H7 (cell line): ENCODE data around the gene ASIC1. TPM values are rescaled to one million over a fixed set of nuclear protein-coding genes. Genes with fewer than 3 reads are reported as not detected.

ENCODE experiments used
- DNase-seq: peaks from one replicate; pipeline ENCODE4 v3.0.0; 2012
- H3K27me3 ChIP-seq: 2 replicates; pipeline ENCODE4 v1.6.0; 2011; ENCODE audit warnings: mild to moderate bottlenecking, low read length; ENCODE audit not compliant: control insufficient read depth, insufficient read depth
- H3K36me3 ChIP-seq: replicated peaks from 2 replicates; pipeline ENCODE4 v1.5.1; 2011; ENCODE audit warnings: low read length; ENCODE audit not compliant: control insufficient read depth, insufficient read depth
- H3K4me3 ChIP-seq: 2 replicates; pipeline ENCODE4 v1.5.1; 2011; ENCODE audit warnings: low read depth, mild to moderate bottlenecking, control low read depth, low read length, moderate library complexity; ENCODE audit not compliant: insufficient read depth
- total RNA-seq: library from RNA; depleted of rRNA; stranded (reverse); fragments of >200 nt; shearing (Covaris generic); gene quantifications from 2 replicates; pipeline ENCODE4 v1.2.3, GENCODE V29; 2014

ASIC1 gene
- total RNA-seq, 1 experiment from 2014 or later, result 1.2 TPM

- no peak overlapping the region for H3K4me3 ChIP-seq
- peak; percentile 52 for DNase-seq
- no peaks in the 10 kb centered on the region for H3K27me3 ChIP-seq
- no peaks in the 10 kb centered on the region for H3K36me3 ChIP-seq
These were observed 52.8 kb downstream of the ASIC1 start for GRCh38 chr12:50110127-50110761.

- Histone ChIP-seq H3K27me3 (no peaks in the 10 kb centered on the region), H3K4me3 (peak overlapping the region; percentile 43), H3K36me3 (no peaks in the 10 kb centered on the region)
- DNase-seq, result peak; percentile 71
These were observed 53.5 kb downstream of the ASIC1 start for GRCh38 chr12:50110762-50111351.

- Histone ChIP-seq H3K27me3 (no peaks in the 10 kb centered on the region), H3K36me3 (no peaks in the 10 kb centered on the region), H3K4me3 (peak overlapping the region; percentile 43)
- DNase-seq, result no peak
These were observed 53.9 kb downstream of the ASIC1 start for GRCh38 chr12:50111395-50111692.

DNA sequence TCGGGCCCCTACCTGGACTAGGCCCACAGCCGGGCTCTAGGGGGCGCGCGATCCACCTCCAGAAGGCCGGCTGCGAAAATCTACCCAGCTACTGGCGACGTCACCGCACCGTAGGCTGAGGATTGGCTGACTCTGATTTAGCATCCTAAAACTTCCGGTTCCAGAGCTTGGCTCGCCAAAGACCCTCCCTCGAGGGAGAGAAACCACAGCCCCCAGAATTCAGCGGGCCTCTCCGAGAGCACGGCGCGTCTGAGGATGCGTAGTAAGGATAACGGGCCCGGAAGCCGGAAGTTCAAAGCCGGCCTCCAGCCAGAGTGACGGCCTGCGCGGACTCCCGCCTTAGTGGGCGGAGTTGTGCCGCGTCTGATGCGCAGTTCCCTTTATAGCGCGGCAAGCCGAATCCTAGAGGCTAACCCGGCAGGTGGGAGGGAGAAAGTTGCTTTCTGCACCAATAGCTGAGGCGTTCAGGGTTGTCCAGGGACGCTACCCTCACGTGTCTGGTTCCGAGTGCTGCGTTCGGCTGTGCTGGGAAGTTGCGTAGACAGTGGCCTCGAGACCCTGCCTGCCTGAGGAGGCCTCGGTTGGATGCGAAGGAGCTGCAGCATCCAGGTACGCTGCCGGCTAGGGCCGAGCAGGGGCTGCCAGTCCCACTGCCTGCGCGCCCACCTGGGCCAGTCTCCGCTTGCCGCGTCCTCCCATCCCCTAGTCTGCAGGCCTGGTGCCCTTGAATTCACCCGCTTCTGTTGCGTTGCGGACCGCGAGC is 54.5 kb downstream of the ASIC1 start, which contains the start of gene COX14:
COX14 (plus strand) TSS at position 544 of the 763 bp plus-strand sequence. CDS start 7,808 bp downstream, outside the sequence.
- H3K4me3 ChIP-seq, result peak within 1 kb of the TSS; percentile 99
- H3K36me3 ChIP-seq, result no peaks in the 10 kb centered on the region
- H3K27me3 ChIP-seq, result no peaks in the 10 kb centered on the region
- DNase-seq, result peak; percentile 97

DNA sequence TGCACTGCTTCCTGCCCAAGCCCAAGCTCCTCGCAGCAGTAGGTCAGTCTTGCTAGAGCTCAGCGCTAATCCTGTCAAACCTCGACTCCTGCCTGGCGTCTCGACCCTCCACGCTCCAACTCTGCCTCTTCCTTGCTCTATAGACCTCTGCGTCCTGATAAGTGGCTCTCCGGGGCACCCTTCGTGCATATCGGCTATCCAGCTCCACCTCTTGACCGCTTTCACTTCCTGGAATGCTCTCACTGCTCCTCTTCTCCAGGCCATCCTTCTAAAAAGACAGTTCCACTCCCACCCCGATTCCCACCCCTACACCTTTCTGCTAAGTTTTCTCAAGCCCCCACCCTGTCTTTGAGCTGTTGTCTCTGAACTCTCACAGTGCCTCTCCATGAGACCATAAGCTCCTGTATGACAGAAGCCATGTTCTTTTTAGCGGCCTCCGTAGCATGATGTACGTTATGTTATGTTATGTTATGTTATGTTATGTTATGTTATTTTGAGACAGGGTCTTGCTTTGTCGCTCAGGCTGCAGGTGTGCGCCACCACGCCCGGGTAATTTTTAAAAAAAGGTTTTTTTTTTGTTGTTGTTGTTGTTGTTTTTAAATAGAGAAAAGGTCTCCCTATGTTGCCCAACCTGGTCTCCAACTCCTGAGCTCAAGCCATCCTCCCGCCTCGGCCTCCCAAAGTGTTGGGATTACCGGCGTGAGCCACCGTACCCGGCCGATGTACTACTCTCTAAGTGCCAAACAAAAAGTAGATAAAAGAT is 55.2 kb downstream of the ASIC1 start:
- DNase-seq, result no peak
- H3K4me3 ChIP-seq, result peak overlapping the region; percentile 99

GRCh38 chr12:50117057-50117622 is 59.7 kb downstream of the ASIC1 start:
- no peak for DNase-seq
- no peaks in the 10 kb centered on the region for H3K27me3 ChIP-seq
- H3K36me3 ChIP-seq, result no peaks in the 10 kb centered on the region; the same call in 1 of the 2 replicates
- no peak overlapping the region for H3K4me3 ChIP-seq

More for the DNA sequence above, 55.2 kb downstream of the ASIC1 start:
- no peaks in the 10 kb centered on the region for H3K27me3 ChIP-seq
- H3K36me3 ChIP-seq, result no peaks in the 10 kb centered on the region

GRCh38 chr12:50119387-50119786 is 62.0 kb downstream of the ASIC1 start:
- H3K36me3 ChIP-seq, result no peaks in the 10 kb centered on the region; the same call in none of the 2 replicates
- H3K27me3 ChIP-seq, result no peaks in the 10 kb centered on the region
- DNase-seq, result no peak
- no peak overlapping the region for H3K4me3 ChIP-seq

GRCh38 chr12:50120521-50120920 is 63.1 kb downstream of the ASIC1 start:
- no peak overlapping the region for H3K4me3 ChIP-seq
- H3K36me3 ChIP-seq, result no peaks in the 10 kb centered on the region; the same call in none of the 2 replicates
- DNase-seq, result no peak
- H3K27me3 ChIP-seq, result no peaks in the 10 kb centered on the region

- H3K27me3 ChIP-seq, result no peaks in the 10 kb centered on the region
- no peak for DNase-seq
- no peak overlapping the region for H3K4me3 ChIP-seq
- H3K36me3 ChIP-seq, result no peaks in the 10 kb centered on the region; the same call in none of the 2 replicates
These were observed 63.6 kb downstream of the ASIC1 start for GRCh38 chr12:50120953-50121352.

- DNase-seq, result no peak
These were observed 64.2 kb downstream of the ASIC1 start for GRCh38 chr12:50121641-50122040.

DNA sequence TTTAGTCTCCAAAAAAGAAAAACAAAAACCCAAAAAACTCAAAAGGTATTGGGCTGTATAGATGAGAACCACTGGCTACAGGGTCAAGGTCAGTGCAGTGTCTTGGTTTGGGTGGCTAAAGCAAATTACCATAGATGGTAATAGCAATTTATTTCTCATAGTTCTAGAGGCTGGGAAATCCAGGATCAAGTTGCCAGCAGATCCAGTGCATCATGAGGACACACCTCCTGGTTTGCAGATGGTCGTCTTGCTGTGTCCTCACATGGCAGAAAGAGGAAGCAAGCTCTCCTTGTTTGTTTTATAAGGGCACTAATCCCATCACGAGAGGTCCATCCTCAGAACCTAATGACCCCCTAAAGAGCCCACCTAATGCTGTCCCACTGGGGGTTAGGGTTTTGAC is 65.8 kb downstream of the ASIC1 start:
- no peak overlapping the region for H3K4me3 ChIP-seq
- no peaks in the 10 kb centered on the region; the same call in none of the 2 replicates for H3K36me3 ChIP-seq
- DNase-seq, result no peak
- no peaks in the 10 kb centered on the region for H3K27me3 ChIP-seq

More at GRCh38 chr12:50121641-50122040, 64.2 kb downstream of the ASIC1 start:
- Histone ChIP-seq H3K36me3 (no peaks in the 10 kb centered on the region; the same call in none of the 2 replicates), H3K4me3 (no peak overlapping the region), H3K27me3 (no peaks in the 10 kb centered on the region)

DNA sequence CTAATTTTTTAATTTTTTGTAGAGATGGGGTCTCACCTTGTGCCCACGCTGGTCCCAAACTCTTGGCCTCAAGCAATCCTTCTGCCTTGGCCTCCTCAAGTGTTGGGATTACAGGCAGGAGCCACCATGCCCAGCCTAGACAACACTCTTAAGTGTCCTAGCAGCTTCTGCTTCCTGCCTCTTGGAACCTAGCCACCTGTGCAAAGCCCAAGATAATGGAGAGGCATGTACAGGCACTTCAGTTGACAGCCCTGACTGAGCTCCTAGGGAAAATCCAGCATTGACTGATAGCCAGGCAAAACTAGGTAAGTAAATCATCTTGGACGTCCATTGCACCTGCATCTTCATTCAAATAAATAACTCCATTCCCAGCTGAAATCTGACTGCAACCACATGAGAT is 70.2 kb downstream of the ASIC1 start:
- Histone ChIP-seq H3K4me3 (no peak overlapping the region), H3K27me3 (no peaks in the 10 kb centered on the region), H3K36me3 (peaks cover 16% of the 10 kb centered on the region)
- DNase-seq, result no peak

- Histone ChIP-seq H3K27me3 (no peaks in the 10 kb centered on the region), H3K36me3 (peaks cover 26% of the 10 kb centered on the region), H3K4me3 (no peak overlapping the region)
- no peak for DNase-seq
These were observed 71.9 kb downstream of the ASIC1 start for GRCh38 chr12:50129290-50129689.

GRCh38 chr12:50132505-50133135 is 75.2 kb downstream of the ASIC1 start:
- H3K27me3 ChIP-seq, result no peaks in the 10 kb centered on the region
- no peak overlapping the region for H3K4me3 ChIP-seq
- peaks cover 40% of the 10 kb centered on the region for H3K36me3 ChIP-seq
- DNase-seq, result peak; percentile 47
